ENCODE measurements around the gene CTAG1B. TPM values are rescaled to one million over a fixed set of nuclear protein-coding genes. Genes with fewer than 3 reads are reported as not detected.

Gene CTAG1B
- total RNA-seq, 1 donor from 2014 or later: not detected

- Histone ChIP-seq H3K4me3 (ENCODE audit: insufficient read depth, low read depth, low read length) (no peak overlapping the region), H3K4me1 (ENCODE audit: insufficient read depth, low read length) (no peaks in the 10 kb centered on the region), H3K27ac (ENCODE audit: low read depth, low read length) (no peak overlapping the region), H3K79me2 (ENCODE audit: insufficient read depth, low read length) (no peaks in the 10 kb centered on the region), H3K9ac (ENCODE audit: low read length) (no peak overlapping the region), H3K9me3 (ENCODE audit: insufficient read depth, low read depth, low read length) (no peaks in the 10 kb centered on the region), H4K20me1 (ENCODE audit: insufficient read depth, low read length) (no peaks in the 10 kb centered on the region), H3K27me3 (ENCODE audit: insufficient read depth, low read length) (no peaks in the 10 kb centered on the region), H2AFZ (ENCODE audit: low read depth, low read length) (no peak overlapping the region), H3K36me3 (ENCODE audit: insufficient read depth, low read length) (no peaks in the 10 kb centered on the region), H3K4me2 (ENCODE audit: low read length) (no peak overlapping the region)
- H3K4me1 Mint-ChIP-seq (ENCODE audit: low read depth, unreplicated experiment): no peaks in the 10 kb centered on the region
- TF ChIP-seq CTCF (IDR thresholded peaks at IDR 0.05; ENCODE audit: insufficient read depth, low read depth, low read length): no peak
- no peak for TF ChIP-seq EZH2 (IDR thresholded peaks at IDR 0.05; ENCODE audit: insufficient read depth, low read length)
- H3K4me3 Mint-ChIP-seq (ENCODE audit: unreplicated experiment): no peak overlapping the region
- peaks cover 5% of the 10 kb centered on the region for H3K9me3 Mint-ChIP-seq (ENCODE audit: unreplicated experiment)
- H3K36me3 Mint-ChIP-seq (ENCODE audit: low read depth, unreplicated experiment): no peaks in the 10 kb centered on the region
- no peak for DNase-seq (ENCODE audit: low read depth)
- peaks cover 6% of the 10 kb centered on the region for H3K27me3 Mint-ChIP-seq (ENCODE audit: low read depth, unreplicated experiment)
- FAIRE-seq: no peak
- H3K27ac Mint-ChIP-seq (ENCODE audit: unreplicated experiment): no peak overlapping the region
These were observed 41.5 kb upstream of the CTAG1B start for GRCh38 chrX:154660541-154660940.

- no peak overlapping the region for H2AFZ ChIP-seq (ENCODE audit: low read depth, low read length)
- FAIRE-seq (no peak), DNase-seq (ENCODE audit: low read depth) (no peak)
- H3K27me3 ChIP-seq (ENCODE audit: insufficient read depth, low read length): no peaks in the 10 kb centered on the region
- TF ChIP-seq EZH2 (IDR thresholded peaks at IDR 0.05; ENCODE audit: insufficient read depth, low read length) (no peak), CTCF (IDR thresholded peaks at IDR 0.05; ENCODE audit: insufficient read depth, low read depth, low read length) (no peak)
- Mint-ChIP-seq H3K27me3 (ENCODE audit: low read depth, unreplicated experiment) (peaks cover 6% of the 10 kb centered on the region), H3K27ac (ENCODE audit: unreplicated experiment) (no peak overlapping the region), H3K4me3 (ENCODE audit: unreplicated experiment) (no peak overlapping the region), H3K4me1 (ENCODE audit: low read depth, unreplicated experiment) (no peaks in the 10 kb centered on the region), H3K36me3 (ENCODE audit: low read depth, unreplicated experiment) (no peaks in the 10 kb centered on the region), H3K9me3 (ENCODE audit: unreplicated experiment) (peaks cover 7% of the 10 kb centered on the region)
- no peaks in the 10 kb centered on the region for H4K20me1 ChIP-seq (ENCODE audit: insufficient read depth, low read length)
- H3K27ac ChIP-seq (ENCODE audit: low read depth, low read length): no peak overlapping the region
- no peak overlapping the region for H3K4me3 ChIP-seq (ENCODE audit: insufficient read depth, low read depth, low read length)
- no peaks in the 10 kb centered on the region for H3K9me3 ChIP-seq (ENCODE audit: insufficient read depth, low read depth, low read length)
- H3K9ac ChIP-seq (ENCODE audit: low read length): no peak overlapping the region
- no peaks in the 10 kb centered on the region for H3K4me1 ChIP-seq (ENCODE audit: insufficient read depth, low read length)
- no peaks in the 10 kb centered on the region for H3K36me3 ChIP-seq (ENCODE audit: insufficient read depth, low read length)
- H3K4me2 ChIP-seq (ENCODE audit: low read length): no peak overlapping the region
- no peaks in the 10 kb centered on the region for H3K79me2 ChIP-seq (ENCODE audit: insufficient read depth, low read length)
These were observed 39.9 kb upstream of the CTAG1B start for GRCh38 chrX:154658957-154659356.

GRCh38 chrX:154658187-154658586 is 39.1 kb upstream of the CTAG1B start:
- H3K27ac Mint-ChIP-seq (ENCODE audit: unreplicated experiment): no peak overlapping the region
- Histone ChIP-seq H3K4me2 (ENCODE audit: low read length) (no peak overlapping the region), H4K20me1 (ENCODE audit: insufficient read depth, low read length) (no peaks in the 10 kb centered on the region), H3K36me3 (ENCODE audit: insufficient read depth, low read length) (no peaks in the 10 kb centered on the region), H3K9ac (ENCODE audit: low read length) (no peak overlapping the region), H3K9me3 (ENCODE audit: insufficient read depth, low read depth, low read length) (no peaks in the 10 kb centered on the region), H3K4me3 (ENCODE audit: insufficient read depth, low read depth, low read length) (no peak overlapping the region), H2AFZ (ENCODE audit: low read depth, low read length) (no peak overlapping the region), H3K4me1 (ENCODE audit: insufficient read depth, low read length) (no peaks in the 10 kb centered on the region), H3K27me3 (ENCODE audit: insufficient read depth, low read length) (no peaks in the 10 kb centered on the region), H3K27ac (ENCODE audit: low read depth, low read length) (no peak overlapping the region), H3K79me2 (ENCODE audit: insufficient read depth, low read length) (no peaks in the 10 kb centered on the region)
- no peaks in the 10 kb centered on the region for H3K4me1 Mint-ChIP-seq (ENCODE audit: low read depth, unreplicated experiment)
- no peak overlapping the region for H3K4me3 Mint-ChIP-seq (ENCODE audit: unreplicated experiment)
- TF ChIP-seq CTCF (IDR thresholded peaks at IDR 0.05; ENCODE audit: insufficient read depth, low read depth, low read length): no peak
- no peak for TF ChIP-seq EZH2 (IDR thresholded peaks at IDR 0.05; ENCODE audit: insufficient read depth, low read length)
- FAIRE-seq: no peak
- DNase-seq (ENCODE audit: low read depth): no peak
- H3K9me3 Mint-ChIP-seq (ENCODE audit: unreplicated experiment): peaks cover 7% of the 10 kb centered on the region
- no peaks in the 10 kb centered on the region for H3K36me3 Mint-ChIP-seq (ENCODE audit: low read depth, unreplicated experiment)
- peaks cover 6% of the 10 kb centered on the region for H3K27me3 Mint-ChIP-seq (ENCODE audit: low read depth, unreplicated experiment)

Measured in astrocyte (in vitro differentiated cells and primary cell).